ENCODE data around the gene LRCOL1. TPM values are rescaled to one million over a fixed set of nuclear protein-coding genes. Genes with fewer than 3 reads are reported as not detected.

LRCOL1 gene
- total and polyA plus RNA-seq, 12 donors = 0.22 to 1.4 (median 1.2) TPM; not detected in 5

GRCh38 chr12:132593521-132593920 is 16.9 kb downstream of the LRCOL1 start:
- intact Hi-C loops (cut with DNase I) = no loop called here
- no peak overlapping the region for H3K4me3 ChIP-seq
- WGBS, 4 donors = 63 to 78% (median 72%) methylated on average over 12 to 18 of the region's 18 CpGs
- peaks cover 0 to 5% of the 10 kb centered on the region in 2 donors for H3K4me1 ChIP-seq (replicated peaks in 1 of 2)
- no peaks in the 10 kb centered on the region for H3K9me3 ChIP-seq (replicated peaks in 1 of 3)
- no peak for DNase-seq
- TF ChIP-seq POLR2A (IDR thresholded peaks at IDR 0.05) (no peak), CTCF (IDR thresholded peaks at IDR 0.05) (no peak)
- H3K27me3 ChIP-seq = no peaks in the 10 kb centered on the region
- H3K36me3 ChIP-seq (replicated peaks in 1 of 2) = no peaks in the 10 kb centered on the region
- H3K27ac ChIP-seq = no peak overlapping the region

GRCh38 chr12:132593071-132593470 is 17.3 kb downstream of the LRCOL1 start:
- Histone ChIP-seq H3K4me1 (replicated peaks in 1 of 2) (peaks cover 0 to 5% of the 10 kb centered on the region in 2 donors), H3K27ac (no peak overlapping the region), H3K4me3 (no peak overlapping the region), H3K36me3 (replicated peaks in 1 of 2) (no peaks in the 10 kb centered on the region), H3K9me3 (replicated peaks in 1 of 3) (no peaks in the 10 kb centered on the region), H3K27me3 (no peaks in the 10 kb centered on the region)
- no peak for DNase-seq
- intact Hi-C loops (cut with DNase I) = no loop called here
- TF ChIP-seq CTCF (IDR thresholded peaks at IDR 0.05) (no peak), POLR2A (IDR thresholded peaks at IDR 0.05) (no peak)
- 76 to 83% (median 81%) methylated on average over 21 of the region's 21 CpGs for WGBS, 4 donors

- intact Hi-C loops (cut with DNase I) = no loop called here
- DNase-seq = no peak
These were observed 18.0 kb downstream of the LRCOL1 start for GRCh38 chr12:132592282-132592970.

More at GRCh38 chr12:132592282-132592970, 18.0 kb downstream of the LRCOL1 start:
- Histone ChIP-seq H3K4me3 (no peak overlapping the region), H3K27ac (no peak overlapping the region), H3K36me3 (replicated peaks in 1 of 2) (no peaks in the 10 kb centered on the region), H3K9me3 (replicated peaks in 1 of 3) (no peaks in the 10 kb centered on the region), H3K27me3 (no peaks in the 10 kb centered on the region), H3K4me1 (replicated peaks in 1 of 2) (peaks cover 0 to 5% of the 10 kb centered on the region in 2 donors)
- no peak for TF ChIP-seq CTCF (IDR thresholded peaks at IDR 0.05)
- TF ChIP-seq POLR2A (IDR thresholded peaks at IDR 0.05) = no peak
- WGBS, 4 donors = 83 to 92% (median 91%) methylated on average over 26 to 38 of the region's 38 CpGs

Measured in adrenal gland (tissue), 12 donors.